GM12873 (cell line): ENCODE data around the gene CD99.

Source experiments
- TF ChIP-seq, protein P1 (sequence below): IDR thresholded peaks from 2 replicates; pipeline ENCODE4 v1.5.1; 2012; ENCODE audit warnings: low read depth, mild to moderate bottlenecking, moderate library complexity, low read length, control low read depth; ENCODE audit not compliant: insufficient read depth; ENCODE audit errors: missing control alignments

Gene CD99

DNA sequence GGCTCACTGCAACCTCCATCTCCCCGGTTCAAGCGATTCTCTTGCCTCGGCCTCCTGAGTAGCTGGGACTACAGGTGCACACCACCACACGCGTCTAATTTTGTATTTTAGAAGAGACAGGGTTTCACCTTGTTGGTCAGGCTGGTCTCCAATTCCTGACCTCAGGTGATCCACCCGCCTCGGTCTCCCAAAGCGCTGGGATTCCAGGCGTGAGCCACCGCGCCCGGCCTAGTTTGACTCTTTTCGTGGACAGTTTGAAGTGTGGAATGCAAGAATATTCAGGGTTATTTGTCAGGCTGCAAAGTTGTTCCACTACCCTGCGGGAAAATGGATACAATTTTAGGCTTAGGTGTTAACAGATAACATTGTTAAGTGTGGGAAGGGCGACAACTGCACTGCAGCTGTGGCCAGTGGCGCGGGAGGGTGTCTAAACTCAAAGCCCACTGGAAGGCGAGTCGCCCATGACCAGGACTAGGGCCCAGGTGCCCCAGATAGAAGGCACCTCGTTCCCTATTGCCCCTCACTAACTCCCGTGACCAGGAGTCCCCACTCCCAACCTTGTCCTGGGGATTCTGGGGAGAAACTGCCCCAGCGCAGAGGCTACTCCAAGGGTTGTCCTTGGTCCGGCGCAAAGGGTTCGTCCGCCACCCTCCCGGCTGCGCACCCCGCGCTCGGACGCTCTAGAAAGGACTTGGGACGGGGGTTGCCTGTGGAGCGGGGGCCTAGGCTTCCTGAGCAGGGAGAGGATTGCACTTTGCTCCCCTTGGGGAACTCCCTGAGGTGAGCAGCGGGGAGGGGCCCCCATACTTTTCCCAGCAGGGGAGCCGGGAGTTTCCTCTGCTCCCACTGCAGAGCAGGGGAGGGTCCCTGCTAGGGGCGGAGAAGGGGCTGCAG, 1.1 kb upstream of the CD99 start:
- TF ChIP-seq, protein P1, sequence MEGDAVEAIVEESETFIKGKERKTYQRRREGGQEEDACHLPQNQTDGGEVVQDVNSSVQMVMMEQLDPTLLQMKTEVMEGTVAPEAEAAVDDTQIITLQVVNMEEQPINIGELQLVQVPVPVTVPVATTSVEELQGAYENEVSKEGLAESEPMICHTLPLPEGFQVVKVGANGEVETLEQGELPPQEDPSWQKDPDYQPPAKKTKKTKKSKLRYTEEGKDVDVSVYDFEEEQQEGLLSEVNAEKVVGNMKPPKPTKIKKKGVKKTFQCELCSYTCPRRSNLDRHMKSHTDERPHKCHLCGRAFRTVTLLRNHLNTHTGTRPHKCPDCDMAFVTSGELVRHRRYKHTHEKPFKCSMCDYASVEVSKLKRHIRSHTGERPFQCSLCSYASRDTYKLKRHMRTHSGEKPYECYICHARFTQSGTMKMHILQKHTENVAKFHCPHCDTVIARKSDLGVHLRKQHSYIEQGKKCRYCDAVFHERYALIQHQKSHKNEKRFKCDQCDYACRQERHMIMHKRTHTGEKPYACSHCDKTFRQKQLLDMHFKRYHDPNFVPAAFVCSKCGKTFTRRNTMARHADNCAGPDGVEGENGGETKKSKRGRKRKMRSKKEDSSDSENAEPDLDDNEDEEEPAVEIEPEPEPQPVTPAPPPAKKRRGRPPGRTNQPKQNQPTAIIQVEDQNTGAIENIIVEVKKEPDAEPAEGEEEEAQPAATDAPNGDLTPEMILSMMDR = no peak

DNA sequence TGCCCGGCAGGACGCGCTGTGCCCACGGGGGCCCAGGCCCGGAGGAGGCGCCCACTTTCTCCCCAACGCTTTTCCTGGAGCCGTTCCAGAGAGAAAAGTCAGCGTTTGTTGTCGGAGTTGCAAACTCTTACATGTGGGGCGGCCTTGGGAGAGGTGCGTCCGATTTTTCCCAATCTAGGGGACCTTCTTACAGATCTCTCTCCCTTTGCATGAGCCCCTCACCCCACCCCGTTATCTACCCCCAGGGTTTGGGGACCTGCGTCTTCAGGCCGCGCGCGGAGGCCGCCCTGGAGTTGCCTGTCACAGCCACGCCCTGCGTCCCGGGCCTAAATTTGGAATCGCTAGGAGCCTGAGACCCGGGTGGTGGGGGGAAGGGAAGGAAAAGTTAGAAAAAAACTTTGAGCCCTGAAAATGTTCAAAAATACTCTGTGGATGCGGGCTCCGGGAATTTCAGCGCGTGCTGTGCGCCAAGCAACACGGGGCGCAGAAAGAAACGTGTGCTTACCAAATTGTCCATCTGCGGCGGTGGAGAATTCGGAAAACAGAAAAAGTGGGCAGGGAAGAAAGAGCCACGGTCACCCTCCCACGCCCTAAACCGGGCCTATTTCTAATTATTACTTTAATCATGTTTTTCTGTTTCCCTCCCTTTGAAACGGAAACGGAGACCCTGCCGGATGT, 587 bp downstream of the CD99 start:
- TF ChIP-seq, protein P1 = no peak

DNA sequence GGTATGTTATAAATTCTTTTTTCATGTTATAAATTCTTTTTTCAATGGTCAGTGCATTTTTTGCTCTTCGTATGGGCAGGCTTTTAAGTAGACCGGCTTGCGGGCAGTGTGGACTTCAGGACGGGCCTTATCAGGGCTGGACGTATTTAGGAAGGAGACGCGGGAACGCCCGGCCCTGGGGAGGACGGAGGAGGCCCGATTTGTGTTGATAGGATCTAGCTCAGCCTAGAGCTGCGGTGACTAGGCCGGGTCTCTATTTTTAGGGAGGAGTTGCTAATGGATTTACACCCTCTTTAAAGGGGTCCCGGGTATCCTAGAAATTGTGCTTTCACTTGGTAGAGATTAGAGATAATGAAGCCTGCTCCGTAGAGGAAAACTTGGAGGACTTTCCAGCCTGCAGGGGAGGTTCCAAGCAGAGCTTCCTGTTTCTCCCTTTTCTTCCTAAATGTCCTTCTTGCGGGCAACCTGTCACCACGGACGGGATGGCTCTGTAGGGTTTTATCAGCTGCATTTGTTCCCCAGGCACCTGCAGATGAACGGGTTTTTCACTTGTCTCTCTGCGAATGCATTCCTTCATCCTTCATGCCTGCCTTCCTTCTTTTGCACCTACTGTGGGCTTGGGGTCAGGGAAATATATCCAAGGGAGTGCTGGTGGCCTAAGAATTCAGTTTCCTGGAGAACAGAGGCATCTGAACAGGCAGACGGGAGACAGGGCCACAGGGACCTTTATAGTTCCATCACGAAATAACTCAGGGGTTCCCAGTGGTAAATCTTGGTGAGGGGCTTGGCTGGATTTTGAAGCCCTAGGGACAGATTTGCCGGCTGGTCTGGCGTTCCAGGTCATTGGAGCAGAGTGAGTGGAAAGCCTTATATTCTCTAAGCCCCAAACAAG, 1.4 kb downstream of the CD99 start:
- TF ChIP-seq, protein P1 = no peak

DNA sequence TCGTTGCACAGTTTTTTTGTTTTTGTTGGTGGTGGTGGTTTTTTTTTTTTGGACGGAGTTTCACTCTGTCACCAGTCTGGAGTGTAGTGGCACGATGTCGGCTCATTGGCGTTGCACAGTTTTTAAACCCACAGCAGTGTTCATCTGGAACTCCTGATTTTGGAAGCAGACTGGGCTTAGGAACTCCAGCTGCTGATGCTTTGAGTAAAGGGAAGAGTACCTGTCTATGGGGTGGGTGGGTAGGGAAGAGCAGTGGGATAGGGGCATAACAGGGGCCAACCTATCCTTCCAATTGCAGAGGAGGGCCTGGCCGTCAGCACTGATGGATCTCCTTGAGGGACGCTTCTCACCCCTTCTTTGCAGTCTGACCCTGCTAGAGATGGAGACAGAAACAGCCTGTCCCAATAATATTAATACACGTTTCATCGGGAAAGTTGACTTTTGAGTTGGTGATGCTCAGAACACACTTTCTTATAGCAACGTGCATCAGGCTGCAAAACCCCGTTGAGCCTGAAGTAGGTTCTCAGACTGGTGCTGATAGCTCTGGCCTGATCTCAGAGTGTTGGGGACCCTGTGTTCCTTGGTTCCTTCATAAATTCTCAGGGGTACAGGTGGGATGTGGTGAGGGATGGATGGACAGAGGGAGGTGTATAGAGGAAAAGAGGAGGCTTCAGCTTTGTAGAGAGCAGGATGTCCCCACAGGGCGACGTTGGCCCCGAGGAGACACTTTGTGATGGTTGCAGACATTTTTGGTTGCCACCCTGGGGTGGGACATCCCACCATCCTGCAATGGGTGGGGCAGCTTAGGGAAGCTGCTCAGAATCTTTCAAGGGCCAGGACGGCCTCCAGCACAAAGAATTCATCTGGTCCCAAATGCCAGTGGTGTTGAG, 2.3 kb downstream of the CD99 start:
- TF ChIP-seq, protein P1 = no peak

DNA sequence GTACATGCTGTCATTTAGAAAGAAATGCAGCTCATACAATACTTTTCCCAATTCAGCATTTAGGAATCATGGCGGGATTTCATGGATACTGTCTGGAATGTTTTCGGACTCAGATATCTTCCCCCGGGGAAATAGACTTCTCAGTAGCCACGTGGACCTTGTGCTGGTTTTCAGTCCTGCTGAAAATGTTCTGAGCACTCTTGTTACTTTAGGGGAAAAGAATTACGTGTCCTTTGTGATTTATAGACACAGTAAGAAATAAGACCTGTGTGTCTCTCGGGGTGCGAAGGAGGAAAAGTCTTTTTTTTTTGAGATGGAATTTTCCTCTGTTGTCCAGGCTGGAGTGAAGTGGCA, 3.8 kb downstream of the CD99 start:
- TF ChIP-seq, protein P1 = no peak

DNA sequence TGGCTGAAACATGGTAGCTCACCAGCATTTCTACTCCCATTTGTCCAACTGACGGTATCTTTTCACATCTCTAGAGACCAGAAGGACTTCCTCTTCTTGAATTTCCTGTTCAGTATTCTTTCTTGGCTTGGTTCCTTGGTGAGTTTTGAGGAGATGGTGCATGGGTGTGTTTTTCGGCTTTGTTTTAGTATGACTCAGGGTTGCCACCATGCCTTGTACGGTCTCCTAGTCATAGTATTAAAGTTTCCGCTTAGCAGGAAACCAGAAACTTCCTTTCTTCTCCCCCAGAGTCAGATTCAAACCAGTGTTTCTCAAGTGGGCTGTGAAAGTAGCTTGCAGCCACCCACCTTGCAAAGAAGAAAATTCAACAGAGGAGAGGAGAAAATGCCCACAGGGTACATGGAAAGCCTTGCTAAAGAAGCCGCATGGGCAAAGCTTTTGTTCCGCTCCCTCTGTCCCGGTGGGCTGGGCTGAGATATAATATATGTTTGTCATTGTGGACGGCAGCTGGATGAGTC, 5.7 kb downstream of the CD99 start:
- TF ChIP-seq, protein P1 = no peak
